ENCODE data around the gene FAM187B.

- TF ChIP-seq CTCF (IDR thresholded peaks at IDR 0.05) (no peak), POLR2A (IDR thresholded peaks at IDR 0.05) (no peak)
Measured at GRCh38 chr19:35178701-35179100, 49.8 kb downstream of the FAM187B start.
